GM18907 (cell line): ENCODE data around the gene ENTPD2.
"Not testable (repeated sequence)": the region's sequence is repeated elsewhere in the genome, so short reads cannot be mapped to it uniquely, and the experiment has no call there.

ENCODE experiments used
- ATAC-seq: cut with Tn5 transposase; IDR thresholded peaks from one replicate; pipeline ENCODE4 v1.9.1; 2021; ENCODE audit warnings: mild to moderate bottlenecking, moderate library complexity; ENCODE audit not compliant: unreplicated experiment

Gene ENTPD2

GRCh38 chr9:137065336-137065967 lies 11.6 kb upstream of the ENTPD2 start:
- ATAC-seq, result no peak

GRCh38 chr9:137064880-137065164 lies 11.0 kb upstream of the ENTPD2 start:
- no peak for ATAC-seq

DNA sequence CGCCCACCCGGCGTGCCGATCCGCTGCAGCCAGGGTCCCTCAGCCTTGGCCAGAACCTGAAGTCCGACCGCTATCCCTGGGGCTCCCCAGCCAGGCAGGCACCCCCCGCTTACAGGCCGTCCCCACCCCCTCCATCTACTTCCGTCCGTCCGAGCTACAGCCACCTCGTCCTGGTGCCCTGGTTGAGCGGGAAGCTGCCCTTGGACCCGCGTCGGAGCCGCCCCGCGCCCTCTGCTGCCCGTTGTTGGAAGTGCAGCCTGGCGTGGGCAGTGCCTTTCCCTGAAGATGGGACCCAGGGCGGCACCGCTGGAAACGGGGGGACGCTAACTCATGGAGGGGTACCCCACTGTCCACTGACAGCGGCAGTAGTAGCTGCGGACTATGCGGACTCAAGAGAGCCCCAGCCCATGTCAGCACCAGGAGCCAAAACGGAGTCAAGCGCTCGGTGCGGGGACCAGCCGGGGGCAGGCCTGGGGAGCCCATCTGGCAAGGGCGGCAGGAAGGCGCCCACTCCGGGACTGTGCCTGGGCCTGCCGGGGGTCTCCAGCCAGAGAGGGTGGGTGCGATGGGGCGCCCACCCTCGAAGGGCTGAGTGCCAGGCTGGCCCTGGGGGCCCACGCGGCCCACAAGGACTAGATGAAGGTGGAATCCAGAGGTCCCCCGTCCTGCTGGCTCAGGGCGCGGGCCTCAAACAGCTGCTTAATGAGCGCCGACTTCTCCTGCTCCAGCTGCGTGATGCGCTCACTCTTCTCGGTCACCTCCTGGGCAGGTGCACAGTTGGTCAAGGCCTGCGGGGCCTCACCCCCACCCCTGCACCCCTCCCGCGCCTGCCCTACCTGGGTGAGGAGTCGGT lies 10.4 kb upstream of the ENTPD2 start:
- ATAC-seq, result no peak

DNA sequence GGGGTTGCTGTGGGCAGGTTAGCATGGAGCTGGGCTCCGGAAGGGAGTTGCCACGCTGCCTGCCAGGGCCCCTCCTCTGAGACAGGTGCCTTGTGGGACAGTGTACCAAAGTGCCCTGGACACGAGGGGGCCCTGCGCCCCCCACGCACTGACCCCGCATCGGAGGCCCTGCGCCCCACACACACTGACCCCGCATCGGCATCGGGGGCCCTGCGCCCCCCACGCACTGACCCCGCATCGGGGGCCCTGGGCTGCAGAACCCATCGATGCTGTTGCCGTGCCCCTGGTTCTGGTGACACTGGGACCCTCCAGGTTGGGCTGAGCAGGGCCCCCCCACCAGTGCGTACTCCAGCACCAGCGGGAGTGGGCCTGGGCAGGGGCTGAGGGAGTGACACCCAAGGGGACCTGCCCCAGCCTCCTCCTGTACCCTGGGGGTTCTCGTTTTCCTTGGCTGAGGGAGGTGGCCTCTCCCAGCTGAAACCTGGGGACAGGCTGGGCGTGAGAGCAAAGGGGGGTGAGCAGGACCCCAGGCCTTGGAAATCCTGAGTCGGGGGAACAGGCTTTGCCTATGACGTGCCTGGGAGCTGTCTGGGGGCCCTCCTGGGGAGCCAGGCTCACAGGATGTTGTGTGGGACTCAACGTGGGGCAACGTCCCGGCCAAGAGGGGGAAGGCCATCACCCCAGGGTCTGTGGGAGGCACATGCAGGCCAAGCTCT lies 9.6 kb upstream of the ENTPD2 start:
- ATAC-seq, result no peak

DNA sequence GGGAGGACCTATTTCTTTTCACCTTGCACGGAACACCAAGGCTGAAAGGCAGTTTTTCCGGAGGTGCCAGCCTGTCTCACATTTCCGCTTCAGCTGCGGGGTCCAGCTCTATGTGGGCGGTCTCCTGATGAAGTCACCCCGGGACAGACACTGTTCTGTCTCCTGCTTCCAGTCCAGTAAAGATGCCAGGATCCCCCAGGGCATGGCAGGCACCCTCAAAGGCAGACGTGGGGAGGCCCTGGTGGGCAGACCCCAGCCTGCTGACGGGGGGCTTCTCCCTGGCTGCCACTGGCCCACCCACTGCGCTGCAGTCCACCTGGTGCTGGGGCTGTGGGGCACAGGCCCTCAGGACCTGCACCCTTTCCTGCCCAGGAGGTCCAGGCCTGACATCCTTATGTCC lies 8.9 kb upstream of the ENTPD2 start:
- ATAC-seq, result not testable (repeated sequence)

DNA sequence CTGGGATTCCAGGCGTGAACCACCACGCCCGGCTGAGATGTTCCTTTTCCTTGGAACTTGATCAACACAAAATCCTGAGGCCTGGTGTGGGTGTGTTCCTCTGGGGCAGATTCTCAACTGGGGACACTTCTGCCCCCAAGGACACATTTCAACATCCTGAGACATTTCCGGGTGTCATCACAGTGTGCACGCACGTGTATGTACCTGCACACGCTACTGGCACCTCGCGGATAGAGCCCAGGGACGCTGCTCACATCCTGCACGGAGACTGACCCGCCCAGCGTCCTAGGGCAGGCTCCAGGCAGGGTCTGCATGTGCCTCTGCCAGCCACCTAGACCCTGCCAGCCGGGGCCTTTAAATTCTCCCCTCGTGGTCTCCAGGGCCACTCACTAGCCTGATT lies 8.5 kb upstream of the ENTPD2 start:
- ATAC-seq, result no peak

DNA sequence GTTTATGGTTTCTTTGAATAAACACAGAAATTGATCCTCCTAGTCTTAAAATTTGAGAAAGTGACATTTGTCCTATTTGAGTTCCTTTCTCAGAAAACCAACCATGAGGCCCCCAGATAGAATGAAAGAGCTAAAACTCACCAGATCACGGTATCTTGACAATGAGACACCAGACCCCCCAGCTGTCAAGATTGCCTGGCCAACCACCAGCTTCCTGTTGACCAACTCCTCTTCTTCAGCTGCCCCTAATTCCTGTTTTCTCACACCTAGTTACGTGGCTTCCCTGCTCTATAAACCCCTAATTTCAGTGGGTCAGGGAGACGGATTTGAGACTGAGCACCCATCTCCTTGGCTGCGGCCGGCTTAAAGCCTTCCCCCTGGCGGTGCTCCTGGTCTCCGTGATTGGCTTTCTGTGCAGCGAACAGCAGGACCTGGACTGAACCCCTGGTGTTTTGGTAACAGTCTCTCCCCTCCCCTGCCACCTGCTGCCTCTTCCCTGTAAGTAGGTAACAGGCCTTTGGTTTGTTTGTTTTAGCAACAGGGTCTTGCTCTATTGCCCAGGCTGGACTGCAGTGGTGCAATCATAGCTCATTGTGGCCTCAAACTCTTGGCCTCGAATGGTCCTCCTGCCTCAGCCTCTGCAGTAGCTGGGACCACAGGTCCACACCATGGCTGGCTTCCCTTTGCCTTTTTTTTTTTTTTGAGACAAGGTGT lies 4.8 kb upstream of the ENTPD2 start:
- no peak for ATAC-seq

DNA sequence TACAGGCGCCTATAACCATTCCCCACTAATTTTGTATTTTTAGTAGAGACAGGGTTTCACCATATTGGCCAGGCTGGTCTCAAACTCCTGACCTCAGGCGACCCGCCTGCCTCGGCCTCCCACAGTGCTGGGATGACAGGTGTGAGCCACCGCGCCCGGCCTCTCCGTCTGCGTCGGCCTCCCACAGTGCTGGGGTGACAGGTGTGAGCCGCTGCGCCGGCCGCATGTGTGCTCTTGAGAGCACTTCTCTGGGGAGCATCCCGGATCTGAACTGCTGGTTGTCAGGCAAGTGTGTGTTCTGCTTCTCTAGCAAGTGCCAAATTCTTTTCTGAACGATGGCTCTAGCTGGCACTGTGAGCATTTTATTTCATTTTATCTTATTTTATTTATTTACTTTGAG lies 3.7 kb upstream of the ENTPD2 start:
- ATAC-seq, result no peak

DNA sequence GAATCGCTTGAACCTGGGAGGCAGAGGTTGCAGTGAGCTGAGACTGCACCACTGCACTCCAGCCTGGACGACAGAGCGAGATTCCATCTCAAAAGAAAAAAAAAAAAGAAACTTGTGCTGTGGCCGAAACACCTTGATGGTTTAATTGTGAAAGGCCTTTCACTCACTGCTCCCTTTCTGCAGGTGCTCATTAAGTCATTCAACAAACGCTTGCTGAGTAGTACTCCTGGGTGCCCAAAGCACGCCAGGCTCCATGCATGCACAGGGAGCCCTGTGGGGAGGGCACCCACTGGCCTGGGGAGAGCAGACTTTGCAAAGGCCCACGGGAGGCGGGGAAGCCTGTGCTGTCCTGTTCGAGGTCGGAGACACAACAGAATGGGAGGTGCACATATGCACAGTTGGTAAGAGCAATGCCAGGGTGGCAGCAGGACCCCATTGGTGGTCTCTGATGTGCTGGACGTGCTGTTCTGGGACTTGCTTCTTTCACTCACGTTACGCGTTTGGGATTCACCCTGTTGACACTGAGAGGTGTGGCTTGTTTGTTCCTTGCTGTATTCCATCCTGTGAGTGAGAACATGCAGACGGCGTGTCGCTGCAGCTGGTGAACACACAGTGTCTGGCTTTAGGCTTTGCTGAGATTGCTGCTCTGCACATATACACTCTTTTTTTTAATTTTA lies 3.0 kb upstream of the ENTPD2 start:
- ATAC-seq, result no peak

DNA sequence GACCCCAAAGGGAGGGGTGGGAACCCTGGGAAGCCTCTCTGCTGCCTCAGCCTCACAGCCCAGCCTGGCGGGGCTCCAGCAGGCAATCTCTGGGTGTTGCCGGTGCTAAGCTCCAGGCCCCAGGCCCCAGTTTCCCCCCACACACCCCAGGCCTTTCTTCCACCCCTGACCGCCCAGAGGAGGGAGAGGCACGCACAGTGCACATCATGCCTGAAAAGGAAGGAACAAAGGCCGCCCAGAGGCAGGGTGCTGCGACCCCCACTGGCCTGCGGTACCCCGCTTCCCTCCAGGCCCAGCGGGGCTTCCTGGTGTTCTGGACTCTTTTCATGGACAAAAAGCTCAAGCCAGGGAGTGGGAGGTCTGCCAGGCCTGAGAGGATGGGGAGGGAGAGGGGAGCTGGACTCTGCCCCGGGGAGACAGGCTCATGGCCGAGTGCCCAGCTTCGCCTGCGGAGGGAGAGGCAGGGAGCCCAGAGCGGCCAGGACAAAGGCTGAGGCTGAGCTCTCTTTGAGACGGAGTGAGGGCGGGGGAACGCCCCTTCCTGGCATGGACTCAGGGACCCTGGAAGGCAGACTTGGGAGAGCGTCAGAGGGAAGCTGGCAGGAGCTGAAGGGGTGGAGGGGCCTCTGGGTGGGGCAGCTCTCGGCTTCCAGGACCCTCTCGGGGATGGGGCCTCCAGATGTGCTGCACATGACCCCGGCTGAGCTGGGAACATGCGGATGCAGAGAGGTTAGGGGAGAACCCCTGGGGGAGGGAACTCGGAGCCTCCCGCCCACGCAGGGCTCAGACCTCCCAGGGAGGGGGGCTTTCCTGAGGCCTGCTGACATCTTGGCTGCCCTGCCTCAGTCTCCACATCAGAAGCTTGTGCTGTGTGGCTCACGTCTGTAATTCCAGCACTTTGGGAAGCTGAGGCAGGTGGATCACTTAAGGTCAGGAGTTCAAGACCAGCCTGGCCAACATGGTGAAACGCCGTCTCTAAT lies 1.8 kb upstream of the ENTPD2 start:
- no peak for ATAC-seq

DNA sequence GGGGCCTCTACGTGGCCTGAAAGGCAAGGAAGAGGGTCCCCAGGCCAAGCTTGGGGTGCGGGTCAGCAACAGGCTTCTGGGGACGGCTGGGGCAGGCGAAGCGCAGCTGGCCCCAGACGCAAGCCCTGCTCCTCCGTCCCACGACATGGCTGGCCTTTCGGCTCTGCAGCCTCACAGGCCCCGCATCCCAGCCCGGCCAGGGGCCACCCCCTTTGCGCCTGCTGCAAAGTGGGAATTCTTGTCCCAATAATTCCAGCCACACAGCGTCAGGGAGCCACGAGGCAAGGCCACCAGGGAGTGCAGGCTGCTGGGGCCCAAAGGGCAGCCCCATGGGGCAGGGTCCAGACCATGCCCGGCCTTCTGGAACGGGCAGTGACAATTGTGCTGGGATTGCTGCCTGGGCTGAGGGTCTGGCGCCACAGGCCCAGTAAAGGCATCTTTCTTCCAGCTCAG lies 1.1 kb upstream of the ENTPD2 start:
- ATAC-seq, result no peak

- ATAC-seq, result no peak
Observed at GRCh38 chr9:137052998-137053943, 590 bp downstream of the ENTPD2 start.

- ATAC-seq, result no peak
Observed at GRCh38 chr9:137052293-137052692, 1.6 kb downstream of the ENTPD2 start.

DNA sequence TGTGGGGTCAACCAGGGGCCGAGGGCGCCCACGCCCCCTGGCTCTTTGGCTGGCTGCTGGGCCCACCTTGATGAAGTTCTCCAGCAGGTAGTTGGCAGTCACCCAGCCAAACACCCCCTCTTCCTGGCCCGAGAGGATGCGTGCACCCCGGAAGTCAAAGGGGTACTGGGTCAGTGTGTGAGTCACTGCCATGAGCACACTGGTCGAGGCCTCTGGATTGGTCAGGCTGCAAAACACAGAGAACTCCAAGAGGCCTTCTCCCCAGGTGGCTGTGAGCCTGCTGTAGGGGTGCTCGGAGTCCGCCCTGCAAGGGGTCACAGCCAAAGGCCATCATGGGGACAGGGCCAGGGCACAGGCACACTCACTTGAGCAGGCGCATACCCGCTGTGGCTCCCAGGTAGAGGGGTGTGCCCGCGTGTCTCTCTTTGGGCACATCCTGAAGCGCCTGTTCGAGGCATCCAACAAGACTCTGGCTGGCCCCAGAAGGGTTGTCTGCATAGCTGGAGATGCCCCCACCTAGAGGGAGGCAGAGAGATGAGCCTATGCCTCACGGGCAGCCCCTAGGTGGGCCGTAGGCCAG lies 2.6 kb downstream of the ENTPD2 start:
- ATAC-seq, result no peak

DNA sequence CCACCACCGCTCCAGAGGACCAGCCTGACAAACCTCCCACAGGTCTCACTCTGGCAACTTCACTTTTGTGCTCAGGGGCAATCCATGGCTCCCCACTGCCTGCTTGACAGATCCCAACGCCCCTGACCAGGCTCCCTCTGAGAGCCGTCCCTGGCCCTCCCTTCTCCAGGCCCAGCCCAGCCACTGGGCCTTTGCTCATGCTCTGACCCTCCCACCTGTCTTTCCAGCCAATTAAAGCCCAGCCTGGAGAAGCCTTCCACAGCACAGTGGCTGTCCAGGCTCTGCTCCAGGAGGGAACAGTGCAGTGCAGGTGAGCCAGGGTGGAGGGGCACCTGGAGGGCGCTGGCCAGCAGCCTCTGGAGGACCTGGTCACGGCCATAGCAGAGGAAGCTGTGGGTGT lies 3.3 kb downstream of the ENTPD2 start:
- ATAC-seq, result no peak

DNA sequence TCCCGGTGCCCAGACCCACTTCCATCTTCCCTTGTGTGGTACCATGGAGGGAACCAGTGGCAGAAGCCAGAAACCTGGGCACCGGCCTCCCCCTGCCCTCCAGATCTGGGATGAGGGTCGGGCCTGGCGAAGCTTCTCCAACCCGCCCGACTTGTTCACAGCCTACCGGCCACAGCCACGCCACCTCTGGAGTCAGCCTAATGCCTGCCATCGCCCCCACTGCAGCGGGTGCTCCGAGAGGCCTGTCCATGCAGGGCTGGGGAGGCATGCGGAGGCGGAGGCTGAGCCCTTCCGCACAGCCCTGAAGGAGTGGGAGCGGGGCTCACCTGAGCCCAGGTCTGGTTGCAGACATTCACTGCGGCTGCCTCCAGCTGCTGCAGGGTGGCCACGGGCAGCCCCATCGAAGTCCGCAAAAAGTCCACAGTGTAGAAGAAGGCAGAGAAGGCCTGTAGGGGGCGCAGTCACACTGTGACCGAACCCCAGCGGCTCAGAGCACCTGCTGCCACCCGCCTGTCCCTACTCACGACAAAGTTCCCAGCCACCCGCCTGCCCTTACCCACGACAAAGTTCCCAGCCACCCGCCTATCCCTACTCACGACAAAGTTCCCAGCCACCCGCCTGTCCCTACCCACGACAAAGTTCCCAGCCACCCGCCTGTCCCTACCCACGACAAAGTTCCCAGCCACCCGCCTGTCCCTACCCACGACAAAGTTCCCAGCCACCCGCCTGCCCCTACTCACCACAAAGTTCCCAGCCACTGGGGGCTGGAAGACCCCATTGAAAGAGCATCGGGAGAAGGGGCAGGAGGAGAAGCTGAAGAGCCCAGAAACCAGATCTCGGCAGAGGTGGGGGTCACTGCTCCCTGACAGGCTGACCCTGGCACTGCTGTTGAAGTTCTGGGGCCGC lies 4.1 kb downstream of the ENTPD2 start:
- no peak for ATAC-seq
